Measurements from ENCODE around the gene CLEC3B. TPM values are rescaled to one million over a fixed set of nuclear protein-coding genes. Genes with fewer than 3 reads are reported as not detected.

The CLEC3B gene
- total RNA-seq, 4 donors from 2014 or later = 265 to 1,223 (median 383) TPM

DNA sequence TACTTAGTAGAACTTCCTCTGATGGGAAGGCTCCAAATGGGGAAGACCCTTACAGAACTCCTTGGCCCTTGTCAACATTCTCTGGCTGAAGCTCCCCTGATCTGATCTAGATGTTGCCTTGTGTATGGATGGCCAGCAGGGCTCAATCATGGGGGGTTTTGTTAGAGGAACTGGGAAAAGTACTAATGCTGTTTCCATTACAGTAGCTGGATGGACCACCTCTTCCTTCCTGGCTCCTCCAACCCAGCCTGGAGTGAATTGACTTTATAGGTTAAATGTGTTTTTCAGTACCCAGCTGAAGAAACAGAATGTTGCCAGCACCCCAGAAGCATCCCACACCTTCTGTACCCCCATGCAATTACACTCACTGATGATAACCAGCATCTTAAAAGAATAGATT lies 22.7 kb upstream of the CLEC3B start:
- TF ChIP-seq, protein P1, sequence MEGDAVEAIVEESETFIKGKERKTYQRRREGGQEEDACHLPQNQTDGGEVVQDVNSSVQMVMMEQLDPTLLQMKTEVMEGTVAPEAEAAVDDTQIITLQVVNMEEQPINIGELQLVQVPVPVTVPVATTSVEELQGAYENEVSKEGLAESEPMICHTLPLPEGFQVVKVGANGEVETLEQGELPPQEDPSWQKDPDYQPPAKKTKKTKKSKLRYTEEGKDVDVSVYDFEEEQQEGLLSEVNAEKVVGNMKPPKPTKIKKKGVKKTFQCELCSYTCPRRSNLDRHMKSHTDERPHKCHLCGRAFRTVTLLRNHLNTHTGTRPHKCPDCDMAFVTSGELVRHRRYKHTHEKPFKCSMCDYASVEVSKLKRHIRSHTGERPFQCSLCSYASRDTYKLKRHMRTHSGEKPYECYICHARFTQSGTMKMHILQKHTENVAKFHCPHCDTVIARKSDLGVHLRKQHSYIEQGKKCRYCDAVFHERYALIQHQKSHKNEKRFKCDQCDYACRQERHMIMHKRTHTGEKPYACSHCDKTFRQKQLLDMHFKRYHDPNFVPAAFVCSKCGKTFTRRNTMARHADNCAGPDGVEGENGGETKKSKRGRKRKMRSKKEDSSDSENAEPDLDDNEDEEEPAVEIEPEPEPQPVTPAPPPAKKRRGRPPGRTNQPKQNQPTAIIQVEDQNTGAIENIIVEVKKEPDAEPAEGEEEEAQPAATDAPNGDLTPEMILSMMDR (IDR thresholded peaks at IDR 0.05; ENCODE audit: low read depth) = no peak

DNA sequence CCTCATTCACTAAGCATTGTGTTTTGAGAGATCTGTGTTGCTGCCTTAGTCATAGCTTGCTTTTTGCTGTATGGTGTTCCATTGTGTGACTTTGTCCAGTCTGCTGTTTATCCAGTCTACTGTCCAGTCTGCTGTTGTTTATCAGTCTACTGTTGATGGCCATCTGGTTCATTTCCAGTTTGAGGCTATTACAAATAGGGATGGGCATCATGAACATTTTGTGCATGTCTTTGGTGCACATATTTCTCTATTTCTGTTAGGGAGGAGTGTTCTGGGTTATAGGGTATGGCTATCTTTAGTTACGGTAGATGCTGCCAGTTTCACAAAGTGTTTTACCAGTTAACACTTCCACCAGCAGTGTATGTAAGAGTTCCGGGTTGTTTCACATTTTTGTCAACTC lies 22.2 kb upstream of the CLEC3B start:
- TF ChIP-seq, protein P1 (IDR thresholded peaks at IDR 0.05; ENCODE audit: low read depth) = no peak

DNA sequence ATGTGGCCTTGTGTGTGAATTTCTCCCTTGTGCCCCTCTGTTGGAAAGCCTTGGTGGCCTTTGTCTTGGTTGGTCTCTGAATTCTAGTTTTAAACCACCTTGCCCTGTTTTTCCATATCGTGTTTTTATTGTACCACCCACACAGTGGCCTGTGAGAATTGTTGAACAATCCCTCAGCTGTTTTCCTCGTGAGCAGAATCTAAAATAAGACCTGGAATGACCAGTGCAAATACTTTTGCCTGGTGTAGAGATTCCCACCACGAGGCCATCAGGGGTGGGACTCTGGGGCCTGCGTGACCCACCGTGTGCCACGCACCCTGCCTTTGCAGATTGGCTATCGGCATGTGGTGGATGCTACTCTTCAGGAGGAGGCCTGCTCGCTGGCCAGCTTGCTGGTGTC lies 19.0 kb upstream of the CLEC3B start:
- TF ChIP-seq, protein P1 (IDR thresholded peaks at IDR 0.05; ENCODE audit: low read depth) = no peak

DNA sequence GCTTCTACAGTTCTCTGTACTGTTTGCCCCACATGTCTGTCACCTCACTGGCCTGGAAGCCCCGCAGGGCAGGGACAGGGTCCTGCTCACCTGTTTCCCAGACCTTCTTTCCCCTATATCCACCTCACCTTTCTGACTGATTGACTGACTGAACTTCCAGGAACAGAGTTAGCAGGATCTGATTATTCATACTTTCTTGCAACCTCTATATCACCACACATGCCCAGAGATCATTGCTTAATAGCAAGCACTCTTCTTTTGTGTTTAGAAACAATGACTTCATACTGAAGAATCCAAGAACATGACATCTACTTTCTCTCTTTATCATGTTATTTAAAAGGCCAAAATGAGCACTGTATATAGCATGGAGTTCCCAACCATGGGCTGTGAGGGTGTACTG lies 18.0 kb upstream of the CLEC3B start:
- TF ChIP-seq, protein P1 (IDR thresholded peaks at IDR 0.05; ENCODE audit: low read depth) = no peak

DNA sequence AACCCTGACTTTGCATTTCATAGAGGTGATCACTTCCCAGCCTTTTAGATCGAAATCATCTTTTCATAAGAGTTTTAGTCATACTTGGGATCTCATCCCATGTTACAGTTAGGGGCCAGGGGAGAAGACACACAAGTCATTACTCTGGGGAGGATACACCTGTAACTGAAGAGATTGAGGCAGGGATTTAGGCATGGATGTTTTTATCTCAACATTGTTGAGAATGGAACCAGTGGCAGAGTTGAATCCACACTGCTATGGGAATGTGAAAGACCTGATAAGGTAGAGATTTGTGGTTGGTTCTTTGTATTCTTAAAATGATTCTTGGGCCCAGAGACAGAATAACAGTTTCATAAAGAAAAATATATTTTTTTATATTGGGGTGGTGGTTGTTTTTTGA lies 16.2 kb upstream of the CLEC3B start:
- TF ChIP-seq, protein P1 (IDR thresholded peaks at IDR 0.05; ENCODE audit: low read depth) = no peak

DNA sequence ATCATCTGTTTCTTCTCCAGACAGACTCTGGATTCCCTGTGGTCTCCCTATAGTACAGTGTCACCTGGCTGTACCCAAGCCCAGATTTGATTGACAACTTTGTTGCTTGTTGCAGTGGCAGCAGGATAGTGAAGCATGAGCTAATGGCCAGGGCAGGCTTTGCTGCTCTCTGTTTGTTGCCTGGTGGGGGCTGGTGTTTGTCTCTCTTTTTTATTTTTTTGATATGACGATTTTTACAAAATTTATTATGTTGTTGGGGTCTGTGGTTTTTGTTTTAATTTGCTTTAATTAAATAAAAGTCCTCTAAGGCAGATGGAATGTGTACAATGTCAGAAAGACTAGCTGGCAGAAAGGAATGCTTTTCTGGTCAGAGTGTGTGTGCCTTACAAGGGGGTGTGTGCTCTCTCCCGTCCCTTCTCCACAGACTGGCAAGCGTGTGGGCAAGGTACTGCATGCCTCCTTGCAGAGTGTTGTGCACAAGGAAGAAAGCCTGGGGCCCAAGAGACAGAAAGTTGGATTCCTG lies 15.2 kb upstream of the CLEC3B start:
- TF ChIP-seq, protein P1 (IDR thresholded peaks at IDR 0.05; ENCODE audit: low read depth) = no peak

DNA sequence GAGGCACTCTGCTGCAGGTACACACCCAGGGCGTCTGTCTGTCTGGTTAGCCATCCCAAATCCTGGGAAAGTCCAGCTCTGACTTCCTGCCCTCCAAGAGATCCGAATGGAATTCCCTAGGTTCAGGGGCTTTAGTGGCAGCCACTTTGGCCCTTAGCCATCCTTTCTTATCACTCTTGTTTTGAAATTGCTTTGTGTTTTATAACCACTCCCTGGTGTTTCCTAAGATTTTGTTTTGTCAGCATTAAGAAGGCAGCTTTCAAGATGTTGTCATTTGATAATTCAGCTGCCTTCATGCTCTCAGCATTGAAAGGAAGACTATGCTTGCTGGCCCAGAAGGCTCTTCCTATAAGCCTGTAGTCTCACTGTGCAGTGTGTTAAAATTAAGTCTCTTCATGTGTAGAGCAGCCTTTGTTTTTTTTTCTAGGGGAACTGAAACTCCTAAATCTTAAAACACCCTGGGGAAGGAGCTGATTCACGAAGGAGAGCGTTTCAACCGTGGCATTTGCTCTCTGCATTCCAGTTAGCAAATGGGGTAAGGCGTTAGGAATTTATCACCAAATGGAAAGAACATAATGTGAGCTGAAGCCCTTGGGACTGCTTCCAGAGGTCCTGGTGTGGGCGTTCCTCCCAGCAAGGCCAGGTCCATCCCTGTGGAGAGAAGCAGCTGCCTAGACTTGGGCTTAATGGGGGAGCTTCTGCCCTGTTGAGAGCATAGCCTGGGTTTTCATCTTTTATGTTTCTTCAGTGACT lies 14.2 kb upstream of the CLEC3B start:
- TF ChIP-seq, protein P1 (IDR thresholded peaks at IDR 0.05; ENCODE audit: low read depth) = no peak
